ENCODE results near the gene ZBTB16. TPM values are rescaled to one million over a fixed set of nuclear protein-coding genes. Genes with fewer than 3 reads are reported as not detected.

ZBTB16 gene
- total RNA-seq, 1 donor from 2014 or later = 6.4 TPM

GRCh38 chr11:114130115-114130576, 70.6 kb downstream of the ZBTB16 start:
- no peak for DNase-seq (ENCODE audit: low read depth in 2 of 2)

GRCh38 chr11:114130629-114131277, 71.2 kb downstream of the ZBTB16 start:
- no peak for DNase-seq (ENCODE audit: low read depth in 2 of 2)

- DNase-seq (ENCODE audit: low read depth in 2 of 2) = peak; percentile 23 to 33
Observed at GRCh38 chr11:114131461-114131864, 72.0 kb downstream of the ZBTB16 start.

- peak; percentile 10 to 18 for DNase-seq (ENCODE audit: low read depth in 2 of 2)
Observed at GRCh38 chr11:114132417-114132816, 72.9 kb downstream of the ZBTB16 start.

- peak in 1 of 2 donors; percentile 17 for DNase-seq (ENCODE audit: low read depth in 2 of 2)
Observed at GRCh38 chr11:114132944-114133394, 73.5 kb downstream of the ZBTB16 start.

- peak; percentile 60 to 78 for DNase-seq (ENCODE audit: low read depth in 2 of 2)
Observed at GRCh38 chr11:114133548-114134329, 74.2 kb downstream of the ZBTB16 start.

- peak in 1 of 2 donors; percentile 20 for DNase-seq (ENCODE audit: low read depth in 2 of 2)
Observed at GRCh38 chr11:114134870-114135269, 75.4 kb downstream of the ZBTB16 start.

- DNase-seq (ENCODE audit: low read depth in 2 of 2) = no peak
Observed at GRCh38 chr11:114135737-114136151, 76.2 kb downstream of the ZBTB16 start.

- DNase-seq (ENCODE audit: low read depth in 2 of 2) = peak in 1 of 2 donors; percentile 20
Observed at GRCh38 chr11:114136686-114137640, 77.5 kb downstream of the ZBTB16 start.

- no peak for DNase-seq (ENCODE audit: low read depth in 2 of 2)
Observed at GRCh38 chr11:114137838-114138237, 78.3 kb downstream of the ZBTB16 start.

- DNase-seq (ENCODE audit: low read depth in 2 of 2) = no peak
Observed at GRCh38 chr11:114138411-114138810, 78.9 kb downstream of the ZBTB16 start.

- DNase-seq (ENCODE audit: low read depth in 2 of 2) = no peak
Observed at GRCh38 chr11:114140826-114141225, 81.3 kb downstream of the ZBTB16 start.

- DNase-seq (ENCODE audit: low read depth in 2 of 2) = no peak
Observed at GRCh38 chr11:114141863-114142580, 82.5 kb downstream of the ZBTB16 start.

GRCh38 chr11:114142707-114143106, 83.2 kb downstream of the ZBTB16 start:
- DNase-seq (ENCODE audit: low read depth in 2 of 2) = no peak

GRCh38 chr11:114145166-114145775, 85.8 kb downstream of the ZBTB16 start:
- no peak for DNase-seq (ENCODE audit: low read depth in 2 of 2)

GRCh38 chr11:114147375-114148012, 88.0 kb downstream of the ZBTB16 start:
- no peak for DNase-seq (ENCODE audit: low read depth in 2 of 2)

- DNase-seq (ENCODE audit: low read depth in 2 of 2) = no peak
Observed at GRCh38 chr11:114148013-114148382, 88.5 kb downstream of the ZBTB16 start.

- no peak for DNase-seq (ENCODE audit: low read depth in 2 of 2)
Observed at GRCh38 chr11:114149689-114150407, 90.3 kb downstream of the ZBTB16 start.

GRCh38 chr11:114150671-114151070, 91.2 kb downstream of the ZBTB16 start:
- DNase-seq (ENCODE audit: low read depth in 2 of 2) = no peak
